Measurements from ENCODE around the gene C12orf76. TPM values are rescaled to one million over a fixed set of nuclear protein-coding genes. Genes with fewer than 3 reads are reported as not detected.

The C12orf76 gene
- total and polyA plus RNA-seq, 9 of the 15 experiments (the other 6 are each of a cell fraction or from before 2014, with no cell fraction given) = 6.3 to 38.6 (median 12.3) TPM

GRCh38 chr12:110023059-110023980 lies 25.0 kb downstream of the C12orf76 start:
- Histone ChIP-seq H3K4me3 (no peak overlapping the region), H4K20me1 (replicated peaks; ENCODE audit: control insufficient read depth, insufficient read depth, low read length) (no peaks in the 10 kb centered on the region), H3K4me2 (ENCODE audit: insufficient read depth, low read length) (no peak overlapping the region), H3K9ac (ENCODE audit: insufficient read depth in 1 of 2, low read depth in 2 of 2, low read length in 2 of 2) (no peak overlapping the region), H2AFZ (ENCODE audit: low read depth, low read length) (no peak overlapping the region), H3K27ac (ENCODE audit: extremely low read depth, low read depth, low read length) (no peak overlapping the region), H3K4me1 (replicated peaks in 1 of 2; ENCODE audit: control insufficient read depth in 2 of 2, insufficient read depth in 2 of 2, low read length in 2 of 2) (no peaks in the 10 kb centered on the region), H3K27me3 (ENCODE audit: control insufficient read depth in 2 of 2, insufficient read depth in 2 of 2, low read length in 2 of 2) (no peaks in the 10 kb centered on the region), H3K79me2 (ENCODE audit: control insufficient read depth, insufficient read depth, low read length) (no peaks in the 10 kb centered on the region), H3K9me3 (replicated peaks; ENCODE audit: control insufficient read depth, insufficient read depth, low read depth, low read length) (no peaks in the 10 kb centered on the region), H3K9me1 (ENCODE audit: control insufficient read depth, insufficient read depth, low read length) (no peaks in the 10 kb centered on the region), H3K36me3 (ENCODE audit: control insufficient read depth, insufficient read depth, low read length) (peaks cover 76% of the 10 kb centered on the region)
- BruUV-seq (replicated peaks) = no TSS peak
- ATAC-seq (no peak), FAIRE-seq (no peak), DNase-seq (ENCODE audit: extremely low read depth in 1 of 4, low spot score in 3 of 4) (no peak)
- WGBS (ENCODE audit: insufficient coverage, low coverage, missing lambda C conversion rate) = 66% methylated on average over 5 of the region's 5 CpGs
- in situ Hi-C loops (cut with MboI) (no loop called here), intact Hi-C loops (cut with micrococcal nuclease) (no loop called here)
- POLR2A ChIA-PET = interaction anchor here (0.7 to 1.4 kb wide), 3 partner anchors 12 to 622 kb away, joined by 3 to 6 read pairs (median 4); no protein-coding TSS in a partner anchor
- CTCF ChIA-PET (ENCODE audit: low intra/inter-chr PET ratio) = interaction anchor here (1.1 kb wide), 1 partner anchor 77 kb away, joined by 7 read pairs; no protein-coding TSS in a partner anchor
- TF ChIP-seq ILK (tag; IDR thresholded peaks at IDR 0.05; ENCODE audit: borderline replicate concordance, low read depth) (no peak), ZNF395 (CRISPR knock-in tag; IDR thresholded peaks at IDR 0.05) (no peak), CTBP1 (IDR thresholded peaks at IDR 0.05; ENCODE audit: borderline replicate concordance) (no peak), C11orf30 (IDR thresholded peaks at IDR 0.05; ENCODE audit: low read depth) (peak; percentile 51), MAFF (IDR thresholded peaks at IDR 0.05; ENCODE audit: low read length) (peak; percentile 23; the same call in 1 of the 2 replicates), NFE2L1 (tag; IDR thresholded peaks at IDR 0.05; ENCODE audit: borderline replicate concordance, low read depth) (peak; percentile 17; the same call in 1 of the 2 replicates), ATF4 (CRISPR knock-in tag; IDR thresholded peaks at IDR 0.05) (no peak), AFF1 (IDR thresholded peaks at IDR 0.05; ENCODE audit: low read depth in 1 of 2, partially characterized antibody in 2 of 2) (no peak), NR3C1 (CRISPR knock-in tag; IDR thresholded peaks at IDR 0.05) (no peak), MAFG (tag; conservative IDR thresholded peaks at IDR 0.05) (peak; percentile 65)

All from K562 (cell line).